Transverse colon (tissue), 4 donors: ENCODE measurements around the gene STMP1. TPM values are rescaled to one million over a fixed set of nuclear protein-coding genes. Genes with fewer than 3 reads are reported as not detected.
A peak's percentile ranks its signal among the peaks of the same experiment; 100 is the strongest.

Experiments
- DNase-seq: peaks from one replicate; pipeline ENCODE4 v3.0.0-alpha.2; 2019
- H3K27ac ChIP-seq, 4 donors: fragments of 200-600 bp; sonication (generic); 2 replicates each; pipeline ENCODE4 v1.5.1; 2016 to 2018; ENCODE audit warnings: inconsistent platforms in 4 of 4
- H3K27me3 ChIP-seq: fragments of 200-600 bp; sonication (generic); 2 replicates; pipeline ENCODE4 v1.5.1; 2017; ENCODE audit warnings: inconsistent platforms
- H3K36me3 ChIP-seq, 4 donors: fragments of 200-600 bp; sonication (generic); 2 replicates each; pipeline ENCODE4 v1.5.1; 2017 to 2019; ENCODE audit warnings: inconsistent platforms in 4 of 4
- H3K4me1 ChIP-seq, 4 donors: fragments of 200-600 bp; sonication (generic); 2 replicates each; pipeline ENCODE4 v1.5.1; 2017 to 2020; ENCODE audit warnings: inconsistent platforms in 4 of 4
- H3K4me3 ChIP-seq, 4 donors: fragments of 200-600 bp; sonication (generic); 1 replicate in 1 of 4; 2 replicates in 3 of 4; pipeline versions ENCODE4 v1.5.1 to v1.6.1; 2017 to 2019; ENCODE audit warnings: inconsistent platforms in 4 of 4
- H3K9me3 ChIP-seq, 2 donors: fragments of 200-600 bp; sonication (generic); 2 replicates each; pipeline ENCODE4 v1.5.1; 2017 to 2019; ENCODE audit warnings: inconsistent platforms in 2 of 2
- CTCF ChIP-seq, 5 experiments: fragments of 200-600 bp in 3 of 5; fragments of 450-650 bp in 2 of 5; sonication (generic) in 3 of 5; IDR thresholded peaks; 1 replicate in 2 of 5; 2 replicates in 3 of 5; pipeline ENCODE4 v1.5.1; 2016 to 2017; ENCODE audit warnings: antibody characterized with exemption in 5 of 5, inconsistent platforms in 3 of 5, mild to moderate bottlenecking in 2 of 5, moderate library complexity in 1 of 5
- EP300 ChIP-seq: sonication (generic); formaldehyde crosslinking; IDR thresholded peaks from one replicate; pipeline ENCODE4 v1.6.1; 2017; ENCODE audit warnings: antibody characterized with exemption, low read depth
- POLR2A ChIP-seq: fragments of 450-650 bp; IDR thresholded peaks from one replicate; pipeline ENCODE4 v1.6.1; 2016; ENCODE audit warnings: antibody characterized with exemption, mild to moderate bottlenecking, moderate library complexity
- POLR2AphosphoS5 ChIP-seq, 3 donors: sonication (generic); formaldehyde crosslinking; IDR thresholded peaks; one replicate each; pipeline ENCODE4 v1.6.1; 2016; ENCODE audit warnings: antibody characterized with exemption in 3 of 3
- WGBS, 2 donors: methylation state at CpG; one replicate each; pipeline ENCODE4 v1.1.5; 2018; ENCODE audit warnings: low coverage in 1 of 2; 5-methylcytosine and 5-hydroxymethylcytosine counted together
- in situ Hi-C, 4 donors: fragments of 200-750 bp; cut with MboI; loops; one replicate each; pipeline versions ENCODE4 v1.15.0 to v1.15.1; 2017; ENCODE audit warnings: low sequenced_read_pairs in 3 of 4, low pct_ligation_motif_present in 1 of 4, low pct_unique_long_range_greater_than_20kb in 1 of 4
- intact Hi-C: fragments of 100-400 bp; cut with DNase I; formaldehyde crosslinking; loops from one replicate; pipeline ENCODE4 v1.15.1; 2023; ENCODE audit warnings: low total_unique reads
- total RNA-seq, 4 donors: library from RNA; depleted of rRNA; stranded (reverse); fragments of >200 nt; gene quantifications; one replicate each; pipeline ENCODE4 v1.1.0, GENCODE V29; 2016

The STMP1 gene
- total RNA-seq, 4 donors from 2014 or later: 3.0 to 21.6 (median 12.0) TPM

- Histone ChIP-seq H3K4me1 (peaks cover 0 to 15% (median 8%) of the 10 kb centered on the region in 4 donors), H3K27ac (no peak overlapping the region), H3K9me3 (no peaks in the 10 kb centered on the region), H3K4me3 (no peak overlapping the region), H3K36me3 (peaks cover 0 to 9% (median 0%) of the 10 kb centered on the region in 4 donors), H3K27me3 (no peaks in the 10 kb centered on the region)
- WGBS, 2 donors: 64% methylated on average over 1 of the region's 1 CpG; no CpG with 5 or more reads in 1 of the 2 donors
- intact Hi-C loops: no loop called here
- TF ChIP-seq CTCF (IDR thresholded peaks at IDR 0.05) (no peak), POLR2AphosphoS5 (IDR thresholded peaks at IDR 0.05) (no peak), EP300 (no peak), POLR2A (no peak)
- DNase-seq: no peak
- in situ Hi-C loops: loop anchor here (10.0 to 25.0 kb wide), 3 partner anchors 292 to 342 kb away; no protein-coding TSS in a partner anchor
These were observed 7.9 kb downstream of the STMP1 start for GRCh38 chr7:135670179-135670578.

- H3K27me3 ChIP-seq: no peaks in the 10 kb centered on the region
- no peaks in the 10 kb centered on the region for H3K9me3 ChIP-seq
- intact Hi-C loops: no loop called here
- WGBS, 2 donors: 34 to 60% methylated on average over 3 of the region's 3 CpGs
- TF ChIP-seq POLR2AphosphoS5 (IDR thresholded peaks at IDR 0.05) (no peak), CTCF (IDR thresholded peaks at IDR 0.05) (peak; percentile 63 to 70 (median 68))
- in situ Hi-C loops: loop anchor here (10.0 to 25.0 kb wide), 3 partner anchors 290 to 340 kb away; no protein-coding TSS in a partner anchor
- no peak for DNase-seq
- H3K36me3 ChIP-seq: peaks cover 0 to 9% (median 2%) of the 10 kb centered on the region in 4 donors
- peak overlapping the region in 2 of 4 donors; percentile 3 to 10 for H3K27ac ChIP-seq
- no peak overlapping the region for H3K4me3 ChIP-seq
- H3K4me1 ChIP-seq: peaks cover 0 to 14% (median 8%) of the 10 kb centered on the region in 4 donors
These were observed 10.4 kb downstream of the STMP1 start for GRCh38 chr7:135672560-135673359.

- intact Hi-C loops: no loop called here
- H3K9me3 ChIP-seq: no peaks in the 10 kb centered on the region
- DNase-seq: no peak
- H3K27ac ChIP-seq: peak overlapping the region in 2 of 4 donors; percentile 3 to 35
- H3K4me1 ChIP-seq: peaks cover 0 to 14% (median 8%) of the 10 kb centered on the region in 4 donors
- TF ChIP-seq CTCF (IDR thresholded peaks at IDR 0.05) (no peak), POLR2AphosphoS5 (IDR thresholded peaks at IDR 0.05) (no peak), EP300 (no peak), POLR2A (no peak)
- H3K4me3 ChIP-seq: no peak overlapping the region
- H3K36me3 ChIP-seq: peaks cover 0 to 9% (median 2%) of the 10 kb centered on the region in 4 donors
- in situ Hi-C loops: loop anchor here (10.0 to 25.0 kb wide), 3 partner anchors 289 to 339 kb away; no protein-coding TSS in a partner anchor
- WGBS, 2 donors: 68 to 86% methylated on average over 6 of the region's 6 CpGs
- H3K27me3 ChIP-seq: no peaks in the 10 kb centered on the region
These were observed 11.0 kb downstream of the STMP1 start for GRCh38 chr7:135673360-135673706.

GRCh38 chr7:135678612-135679575 lies 16.6 kb downstream of the STMP1 start:
- Histone ChIP-seq H3K9me3 (no peaks in the 10 kb centered on the region), H3K36me3 (peaks cover 0 to 9% (median 2%) of the 10 kb centered on the region in 4 donors), H3K27me3 (no peaks in the 10 kb centered on the region), H3K4me3 (no peak overlapping the region), H3K27ac (no peak overlapping the region), H3K4me1 (no peaks in the 10 kb centered on the region)
- in situ Hi-C loops (loop anchor here in 1 of 4 donors (10.0 kb wide), 1 partner anchor 326 kb away; no protein-coding TSS in a partner anchor), intact Hi-C loops (no loop called here)
- no peak for DNase-seq
- TF ChIP-seq POLR2AphosphoS5 (IDR thresholded peaks at IDR 0.05) (no peak), CTCF (IDR thresholded peaks at IDR 0.05) (no peak), EP300 (no peak), POLR2A (no peak)
- WGBS, 2 donors: 67% methylated on average over 1 to 4 of the region's 4 CpGs
